ENCODE measurements around the gene PHIP. TPM values are rescaled to one million over a fixed set of nuclear protein-coding genes. Genes with fewer than 3 reads are reported as not detected.

PHIP gene
- total and polyA plus RNA-seq, 2 experiments from 2014 or later: 48.0 to 65.4 TPM

DNA sequence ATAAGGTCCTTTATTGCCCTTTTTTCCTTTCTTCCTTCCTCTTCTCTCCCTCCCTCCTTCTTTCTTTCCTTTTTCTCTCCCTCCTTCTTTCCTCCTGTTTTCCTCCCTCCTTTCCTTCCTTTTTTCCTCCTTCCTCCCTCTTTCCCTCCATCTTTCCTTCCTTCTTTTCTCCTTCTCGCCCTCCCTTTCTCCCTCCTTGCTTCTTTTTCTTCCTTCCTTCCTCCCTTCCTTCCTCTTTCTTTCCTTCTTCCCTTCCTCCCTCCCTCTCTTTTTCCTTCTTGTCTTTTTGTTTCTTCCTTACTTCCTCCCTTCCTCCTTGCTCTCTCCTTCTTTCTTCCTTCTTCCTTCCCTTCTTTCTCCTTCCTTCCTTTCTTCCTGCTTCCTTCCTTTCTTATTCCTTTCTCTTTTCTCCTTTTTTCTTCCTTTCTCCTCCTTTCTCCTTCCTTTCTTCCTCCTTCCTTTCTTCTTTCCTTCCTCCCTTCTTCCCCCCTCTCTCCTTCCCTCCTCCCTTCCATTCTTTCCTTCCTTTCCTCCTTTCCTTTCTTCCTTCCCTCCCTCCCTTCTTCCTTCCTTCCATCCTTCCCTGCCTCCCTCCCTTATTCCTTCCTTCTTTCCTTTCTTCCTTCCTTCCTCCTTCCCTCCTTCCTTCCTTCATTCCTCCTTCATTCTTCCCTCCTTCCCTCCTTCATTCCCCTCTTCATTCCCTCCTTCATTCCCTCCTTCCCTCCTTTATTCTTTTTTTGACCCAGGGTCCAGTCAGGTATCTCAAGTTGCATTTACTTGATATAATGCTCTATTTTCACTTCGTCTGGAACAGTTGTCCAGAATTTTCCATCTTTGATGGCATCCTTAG, 11.7 kb upstream of the PHIP start (continued):
- TF ChIP-seq, protein P1, sequence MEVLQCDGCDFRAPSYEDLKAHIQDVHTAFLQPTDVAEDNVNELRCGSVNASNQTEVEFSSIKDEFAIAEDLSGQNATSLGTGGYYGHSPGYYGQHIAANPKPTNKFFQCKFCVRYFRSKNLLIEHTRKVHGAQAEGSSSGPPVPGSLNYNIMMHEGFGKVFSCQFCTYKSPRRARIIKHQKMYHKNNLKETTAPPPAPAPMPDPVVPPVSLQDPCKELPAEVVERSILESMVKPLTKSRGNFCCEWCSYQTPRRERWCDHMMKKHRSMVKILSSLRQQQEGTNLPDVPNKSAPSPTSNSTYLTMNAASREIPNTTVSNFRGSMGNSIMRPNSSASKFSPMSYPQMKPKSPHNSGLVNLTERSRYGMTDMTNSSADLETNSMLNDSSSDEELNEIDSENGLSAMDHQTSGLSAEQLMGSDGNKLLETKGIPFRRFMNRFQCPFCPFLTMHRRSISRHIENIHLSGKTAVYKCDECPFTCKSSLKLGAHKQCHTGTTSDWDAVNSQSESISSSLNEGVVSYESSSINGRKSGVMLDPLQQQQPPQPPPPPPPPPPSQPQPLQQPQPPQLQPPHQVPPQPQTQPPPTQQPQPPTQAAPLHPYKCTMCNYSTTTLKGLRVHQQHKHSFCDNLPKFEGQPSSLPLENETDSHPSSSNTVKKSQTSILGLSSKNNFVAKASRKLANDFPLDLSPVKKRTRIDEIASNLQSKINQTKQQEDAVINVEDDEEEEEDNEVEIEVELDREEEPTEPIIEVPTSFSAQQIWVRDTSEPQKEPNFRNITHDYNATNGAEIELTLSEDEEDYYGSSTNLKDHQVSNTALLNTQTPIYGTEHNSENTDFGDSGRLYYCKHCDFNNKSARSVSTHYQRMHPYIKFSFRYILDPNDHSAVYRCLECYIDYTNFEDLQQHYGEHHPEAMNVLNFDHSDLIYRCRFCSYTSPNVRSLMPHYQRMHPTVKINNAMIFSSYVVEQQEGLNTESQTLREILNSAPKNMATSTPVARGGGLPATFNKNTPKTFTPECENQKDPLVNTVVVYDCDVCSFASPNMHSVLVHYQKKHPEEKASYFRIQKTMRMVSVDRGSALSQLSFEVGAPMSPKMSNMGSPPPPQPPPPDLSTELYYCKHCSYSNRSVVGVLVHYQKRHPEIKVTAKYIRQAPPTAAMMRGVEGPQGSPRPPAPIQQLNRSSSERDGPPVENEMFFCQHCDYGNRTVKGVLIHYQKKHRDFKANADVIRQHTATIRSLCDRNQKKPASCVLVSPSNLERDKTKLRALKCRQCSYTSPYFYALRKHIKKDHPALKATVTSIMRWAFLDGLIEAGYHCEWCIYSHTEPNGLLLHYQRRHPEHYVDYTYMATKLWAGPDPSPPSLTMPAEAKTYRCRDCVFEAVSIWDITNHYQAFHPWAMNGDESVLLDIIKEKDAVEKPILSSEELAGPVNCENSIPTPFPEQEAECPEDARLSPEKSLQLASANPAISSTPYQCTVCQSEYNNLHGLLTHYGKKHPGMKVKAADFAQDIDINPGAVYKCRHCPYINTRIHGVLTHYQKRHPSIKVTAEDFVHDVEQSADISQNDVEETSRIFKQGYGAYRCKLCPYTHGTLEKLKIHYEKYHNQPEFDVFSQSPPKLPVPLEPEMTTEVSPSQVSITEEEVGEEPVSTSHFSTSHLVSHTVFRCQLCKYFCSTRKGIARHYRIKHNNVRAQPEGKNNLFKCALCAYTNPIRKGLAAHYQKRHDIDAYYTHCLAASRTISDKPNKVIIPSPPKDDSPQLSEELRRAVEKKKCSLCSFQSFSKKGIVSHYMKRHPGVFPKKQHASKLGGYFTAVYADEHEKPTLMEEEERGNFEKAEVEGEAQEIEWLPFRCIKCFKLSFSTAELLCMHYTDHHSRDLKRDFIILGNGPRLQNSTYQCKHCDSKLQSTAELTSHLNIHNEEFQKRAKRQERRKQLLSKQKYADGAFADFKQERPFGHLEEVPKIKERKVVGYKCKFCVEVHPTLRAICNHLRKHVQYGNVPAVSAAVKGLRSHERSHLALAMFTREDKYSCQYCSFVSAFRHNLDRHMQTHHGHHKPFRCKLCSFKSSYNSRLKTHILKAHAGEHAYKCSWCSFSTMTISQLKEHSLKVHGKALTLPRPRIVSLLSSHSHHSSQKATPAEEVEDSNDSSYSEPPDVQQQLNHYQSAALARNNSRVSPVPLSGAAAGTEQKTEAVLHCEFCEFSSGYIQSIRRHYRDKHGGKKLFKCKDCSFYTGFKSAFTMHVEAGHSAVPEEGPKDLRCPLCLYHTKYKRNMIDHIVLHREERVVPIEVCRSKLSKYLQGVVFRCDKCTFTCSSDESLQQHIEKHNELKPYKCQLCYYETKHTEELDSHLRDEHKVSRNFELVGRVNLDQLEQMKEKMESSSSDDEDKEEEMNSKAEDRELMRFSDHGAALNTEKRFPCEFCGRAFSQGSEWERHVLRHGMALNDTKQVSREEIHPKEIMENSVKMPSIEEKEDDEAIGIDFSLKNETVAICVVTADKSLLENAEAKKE (CRISPR knock-in tag; IDR thresholded peaks at IDR 0.05): no peak
- TF ChIP-seq STAT1 (IDR thresholded peaks at IDR 0.05; ENCODE audit: unreplicated experiment) (no peak), POLR2AphosphoS5 (IDR thresholded peaks at IDR 0.05; ENCODE audit: low read depth) (no peak)

DNA sequence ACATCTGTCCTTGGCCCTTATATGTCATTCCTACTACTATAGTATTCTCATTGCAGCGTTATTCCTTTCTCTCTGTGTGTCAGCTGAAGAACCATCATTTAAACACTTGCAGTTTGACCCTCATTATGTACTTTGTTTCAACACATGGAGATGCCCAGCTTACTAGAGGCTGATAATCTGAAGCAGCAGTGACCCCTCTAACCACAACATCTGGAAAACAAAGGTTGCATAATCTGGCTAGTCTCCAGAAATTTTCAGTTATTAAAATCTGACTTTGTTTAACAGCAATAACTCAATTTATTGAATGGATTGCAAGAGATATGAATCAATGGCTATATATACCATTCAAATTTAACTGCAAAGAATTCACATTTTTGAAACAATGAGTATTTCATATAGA, 6.6 kb upstream of the PHIP start:
- Histone ChIP-seq H3K4me1 (ENCODE audit: insufficient read depth) (peaks cover 9% of the 10 kb centered on the region), H3K27ac (ENCODE audit: low read depth) (no peak overlapping the region), H3K4me2 (no peak overlapping the region), H3K9me2 (ENCODE audit: insufficient read depth) (no peaks in the 10 kb centered on the region; the same call in 1 of the 2 replicates), H3K4me3 (no peak overlapping the region), H3K27me3 (ENCODE audit: insufficient read depth) (no peaks in the 10 kb centered on the region), H3F3A (replicated peaks; ENCODE audit: low read depth) (no peaks in the 10 kb centered on the region), H4K20me1 (replicated peaks; ENCODE audit: insufficient read depth) (no peaks in the 10 kb centered on the region), H3K79me2 (replicated peaks; ENCODE audit: insufficient read depth) (no peaks in the 10 kb centered on the region), H2AFZ (no peak overlapping the region), H3K36me3 (ENCODE audit: insufficient read depth) (no peaks in the 10 kb centered on the region)
- ATAC-seq: no peak
- H3K4me3 Mint-ChIP-seq: no peak overlapping the region
- peaks cover 17% of the 10 kb centered on the region for H3K4me1 Mint-ChIP-seq
- H3K36me3 Mint-ChIP-seq (ENCODE audit: low read depth): no peaks in the 10 kb centered on the region
- DNase-seq (ENCODE audit: low spot score): no peak
- H3K27ac Mint-ChIP-seq: no peak overlapping the region
- peaks cover 2% of the 10 kb centered on the region for H3K27me3 Mint-ChIP-seq (ENCODE audit: insufficient read depth, low read depth, poor library complexity)
- no peaks in the 10 kb centered on the region for H3K9me3 Mint-ChIP-seq
- TF ChIP-seq, protein P2, sequence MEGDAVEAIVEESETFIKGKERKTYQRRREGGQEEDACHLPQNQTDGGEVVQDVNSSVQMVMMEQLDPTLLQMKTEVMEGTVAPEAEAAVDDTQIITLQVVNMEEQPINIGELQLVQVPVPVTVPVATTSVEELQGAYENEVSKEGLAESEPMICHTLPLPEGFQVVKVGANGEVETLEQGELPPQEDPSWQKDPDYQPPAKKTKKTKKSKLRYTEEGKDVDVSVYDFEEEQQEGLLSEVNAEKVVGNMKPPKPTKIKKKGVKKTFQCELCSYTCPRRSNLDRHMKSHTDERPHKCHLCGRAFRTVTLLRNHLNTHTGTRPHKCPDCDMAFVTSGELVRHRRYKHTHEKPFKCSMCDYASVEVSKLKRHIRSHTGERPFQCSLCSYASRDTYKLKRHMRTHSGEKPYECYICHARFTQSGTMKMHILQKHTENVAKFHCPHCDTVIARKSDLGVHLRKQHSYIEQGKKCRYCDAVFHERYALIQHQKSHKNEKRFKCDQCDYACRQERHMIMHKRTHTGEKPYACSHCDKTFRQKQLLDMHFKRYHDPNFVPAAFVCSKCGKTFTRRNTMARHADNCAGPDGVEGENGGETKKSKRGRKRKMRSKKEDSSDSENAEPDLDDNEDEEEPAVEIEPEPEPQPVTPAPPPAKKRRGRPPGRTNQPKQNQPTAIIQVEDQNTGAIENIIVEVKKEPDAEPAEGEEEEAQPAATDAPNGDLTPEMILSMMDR (conservative IDR thresholded peaks at IDR 0.05; ENCODE audit: low read depth in 2 of 2): no peak
- TF ChIP-seq EZH2 (IDR thresholded peaks at IDR 0.05; ENCODE audit: low read depth, unreplicated experiment): no peak
- TF ChIP-seq, protein P3, sequence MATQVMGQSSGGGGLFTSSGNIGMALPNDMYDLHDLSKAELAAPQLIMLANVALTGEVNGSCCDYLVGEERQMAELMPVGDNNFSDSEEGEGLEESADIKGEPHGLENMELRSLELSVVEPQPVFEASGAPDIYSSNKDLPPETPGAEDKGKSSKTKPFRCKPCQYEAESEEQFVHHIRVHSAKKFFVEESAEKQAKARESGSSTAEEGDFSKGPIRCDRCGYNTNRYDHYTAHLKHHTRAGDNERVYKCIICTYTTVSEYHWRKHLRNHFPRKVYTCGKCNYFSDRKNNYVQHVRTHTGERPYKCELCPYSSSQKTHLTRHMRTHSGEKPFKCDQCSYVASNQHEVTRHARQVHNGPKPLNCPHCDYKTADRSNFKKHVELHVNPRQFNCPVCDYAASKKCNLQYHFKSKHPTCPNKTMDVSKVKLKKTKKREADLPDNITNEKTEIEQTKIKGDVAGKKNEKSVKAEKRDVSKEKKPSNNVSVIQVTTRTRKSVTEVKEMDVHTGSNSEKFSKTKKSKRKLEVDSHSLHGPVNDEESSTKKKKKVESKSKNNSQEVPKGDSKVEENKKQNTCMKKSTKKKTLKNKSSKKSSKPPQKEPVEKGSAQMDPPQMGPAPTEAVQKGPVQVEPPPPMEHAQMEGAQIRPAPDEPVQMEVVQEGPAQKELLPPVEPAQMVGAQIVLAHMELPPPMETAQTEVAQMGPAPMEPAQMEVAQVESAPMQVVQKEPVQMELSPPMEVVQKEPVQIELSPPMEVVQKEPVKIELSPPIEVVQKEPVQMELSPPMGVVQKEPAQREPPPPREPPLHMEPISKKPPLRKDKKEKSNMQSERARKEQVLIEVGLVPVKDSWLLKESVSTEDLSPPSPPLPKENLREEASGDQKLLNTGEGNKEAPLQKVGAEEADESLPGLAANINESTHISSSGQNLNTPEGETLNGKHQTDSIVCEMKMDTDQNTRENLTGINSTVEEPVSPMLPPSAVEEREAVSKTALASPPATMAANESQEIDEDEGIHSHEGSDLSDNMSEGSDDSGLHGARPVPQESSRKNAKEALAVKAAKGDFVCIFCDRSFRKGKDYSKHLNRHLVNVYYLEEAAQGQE (IDR thresholded peaks at IDR 0.05; ENCODE audit: unreplicated experiment): no peak
- TF ChIP-seq POLR2AphosphoS5 (IDR thresholded peaks at IDR 0.05; ENCODE audit: low read depth): no peak
- TF ChIP-seq ZNF114 (CRISPR knock-in tag; IDR thresholded peaks at IDR 0.05): no peak
- no peak for TF ChIP-seq EZH2phosphoT487 (IDR thresholded peaks at IDR 0.05; ENCODE audit: unreplicated experiment)
- TF ChIP-seq STAT1 (IDR thresholded peaks at IDR 0.05; ENCODE audit: unreplicated experiment): no peak
- no peak for TF ChIP-seq JUNB (IDR thresholded peaks at IDR 0.05; ENCODE audit: unreplicated experiment)
- TF ChIP-seq ZNF331 (CRISPR knock-in tag; IDR thresholded peaks at IDR 0.05; ENCODE audit: low read depth): no peak
- TF ChIP-seq, protein P4, sequence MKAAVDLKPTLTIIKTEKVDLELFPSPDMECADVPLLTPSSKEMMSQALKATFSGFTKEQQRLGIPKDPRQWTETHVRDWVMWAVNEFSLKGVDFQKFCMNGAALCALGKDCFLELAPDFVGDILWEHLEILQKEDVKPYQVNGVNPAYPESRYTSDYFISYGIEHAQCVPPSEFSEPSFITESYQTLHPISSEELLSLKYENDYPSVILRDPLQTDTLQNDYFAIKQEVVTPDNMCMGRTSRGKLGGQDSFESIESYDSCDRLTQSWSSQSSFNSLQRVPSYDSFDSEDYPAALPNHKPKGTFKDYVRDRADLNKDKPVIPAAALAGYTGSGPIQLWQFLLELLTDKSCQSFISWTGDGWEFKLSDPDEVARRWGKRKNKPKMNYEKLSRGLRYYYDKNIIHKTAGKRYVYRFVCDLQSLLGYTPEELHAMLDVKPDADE (IDR thresholded peaks at IDR 0.05): no peak
